Hematopoietic multipotent progenitor cell treated with erythropoietin and hydrocortisone succinate and interleukin-3 and kit ligand, for 8 days (in vitro differentiated cells): ENCODE results near the gene TPSAB1.

Source experiments
- DNase-seq: peaks from one replicate; pipeline ENCODE4 v3.0.0-alpha.2; 2015

Gene TPSAB1

DNA sequence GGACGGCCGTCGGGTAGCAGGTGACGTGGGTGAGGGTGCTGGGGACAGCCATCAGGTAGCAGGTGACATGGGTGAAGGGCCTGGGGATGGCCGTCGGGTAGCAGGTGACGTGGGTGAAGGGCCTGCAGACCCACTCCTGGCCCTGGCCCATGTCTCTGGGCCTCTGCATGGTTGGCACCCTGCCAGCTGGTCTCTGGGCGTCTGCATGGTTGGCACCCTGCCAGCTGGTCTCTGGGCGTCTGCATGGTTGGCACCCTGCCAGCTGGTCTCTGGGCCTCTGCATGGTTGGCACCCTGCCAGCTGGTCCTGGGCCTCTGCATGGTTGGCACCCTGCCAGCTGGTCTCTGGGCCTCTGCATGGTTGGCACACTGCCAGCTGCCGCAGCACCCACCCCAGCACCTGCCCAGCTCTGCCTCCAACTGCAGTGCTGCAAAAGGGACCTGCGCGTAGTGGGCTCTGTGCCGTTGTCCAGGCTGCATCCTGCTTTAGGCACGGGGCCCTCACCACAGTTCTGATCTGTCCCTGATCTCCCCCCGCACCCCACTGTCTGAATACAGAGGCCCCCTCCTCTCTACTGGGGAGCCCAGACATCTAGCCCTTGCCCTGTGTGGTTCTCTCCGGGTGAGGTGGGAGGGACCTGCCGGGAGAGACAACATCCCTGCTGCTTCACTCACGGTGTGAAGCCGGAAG, 31.4 kb downstream of the TPSAB1 start:
- DNase-seq = peak; percentile 62

DNA sequence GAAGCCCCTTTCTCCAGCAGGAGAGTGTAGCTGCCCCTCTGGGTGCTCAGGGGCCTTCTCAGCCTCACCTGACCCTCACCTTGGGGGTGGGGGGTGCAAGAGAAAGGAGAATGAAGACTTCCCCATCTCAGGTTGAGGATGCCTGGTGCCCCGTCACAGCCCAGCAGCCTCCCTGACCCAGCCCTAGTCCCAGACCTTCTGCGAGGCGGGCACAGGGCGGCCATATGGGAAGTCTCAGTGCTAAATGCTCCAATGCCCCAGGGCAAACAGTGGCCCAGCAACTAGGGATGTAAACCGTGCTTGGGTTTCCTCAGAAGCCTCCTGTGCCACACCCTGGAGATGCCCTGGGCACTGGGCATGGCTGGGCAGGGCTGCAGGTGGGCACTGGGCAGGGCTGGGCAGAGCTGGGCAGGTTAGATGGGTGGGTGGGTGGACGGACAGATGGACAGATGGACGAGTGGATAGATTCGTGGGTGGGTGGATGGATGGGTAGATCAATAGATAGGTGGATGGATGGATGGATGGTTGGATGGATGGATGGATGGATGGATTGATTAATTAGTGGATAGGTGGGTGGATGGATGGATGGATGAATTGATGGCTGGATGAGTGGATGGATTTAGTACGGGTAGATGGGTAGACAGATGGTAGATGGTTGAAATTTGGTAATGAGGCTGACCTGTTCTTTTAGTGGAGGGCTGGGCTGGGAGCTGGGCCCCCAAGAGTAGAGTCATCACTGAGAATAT, 32.1 kb downstream of the TPSAB1 start:
- DNase-seq = no peak

- DNase-seq = no peak
Observed at GRCh38 chr16:1273816-1274215, 33.3 kb downstream of the TPSAB1 start.

GRCh38 chr16:1274767-1275166, 34.3 kb downstream of the TPSAB1 start:
- no peak for DNase-seq

DNA sequence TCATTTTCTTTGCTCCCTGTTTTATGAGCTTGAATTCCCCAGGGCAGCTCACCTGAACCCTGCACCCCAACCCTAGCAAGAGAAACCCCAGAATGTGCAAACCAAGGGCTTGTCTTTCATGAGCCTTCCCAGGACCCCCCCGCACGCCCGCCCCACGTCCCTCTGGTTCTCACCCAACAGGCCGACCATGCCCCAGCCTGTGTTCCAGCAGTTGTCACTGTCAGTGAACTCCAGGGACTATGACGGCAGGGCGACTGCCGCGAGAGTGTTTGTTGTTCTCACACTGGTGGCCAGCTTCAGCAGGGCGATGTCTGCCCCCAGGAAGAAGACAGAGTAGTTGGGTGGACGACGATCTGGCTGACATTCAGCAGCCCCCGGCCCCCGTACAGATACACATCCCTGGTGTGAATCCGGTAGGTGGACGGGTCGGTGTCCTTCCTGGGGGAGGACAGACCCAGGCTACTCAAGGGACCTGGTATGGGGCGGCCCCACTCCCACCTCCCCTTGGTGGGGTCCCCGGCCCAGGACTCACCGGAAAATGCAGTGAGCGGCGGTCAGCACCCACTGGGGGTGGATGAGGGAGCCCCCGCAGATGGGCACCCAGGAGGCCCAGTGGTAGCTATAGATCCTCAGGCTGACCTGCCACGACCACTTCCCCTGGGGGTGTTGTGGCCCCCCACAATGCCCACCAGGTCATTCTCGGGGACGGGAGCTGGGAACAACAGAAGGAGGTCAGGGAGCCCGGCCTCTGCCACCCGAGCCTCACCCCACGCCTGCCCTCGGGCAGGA, 35.5 kb downstream of the TPSAB1 start:
- no peak for DNase-seq

DNA sequence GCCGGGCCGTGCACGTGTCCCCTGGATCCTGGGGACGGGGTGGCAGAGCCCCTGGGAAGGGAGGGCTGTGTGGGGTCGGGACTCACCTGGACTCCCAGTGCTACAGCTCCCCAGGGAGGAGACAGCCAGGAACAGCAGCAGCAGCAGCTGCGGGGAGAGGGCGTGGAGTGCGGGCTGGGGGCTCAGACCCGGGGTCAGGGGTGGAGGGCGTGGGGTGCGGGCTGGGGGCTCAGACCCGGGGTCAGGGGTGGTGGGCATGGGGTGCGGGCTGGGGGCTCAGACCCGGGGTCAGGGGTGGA, 36.0 kb downstream of the TPSAB1 start:
- no peak for DNase-seq

- DNase-seq = no peak
Observed at GRCh38 chr16:1277151-1277598, 36.7 kb downstream of the TPSAB1 start.

DNA sequence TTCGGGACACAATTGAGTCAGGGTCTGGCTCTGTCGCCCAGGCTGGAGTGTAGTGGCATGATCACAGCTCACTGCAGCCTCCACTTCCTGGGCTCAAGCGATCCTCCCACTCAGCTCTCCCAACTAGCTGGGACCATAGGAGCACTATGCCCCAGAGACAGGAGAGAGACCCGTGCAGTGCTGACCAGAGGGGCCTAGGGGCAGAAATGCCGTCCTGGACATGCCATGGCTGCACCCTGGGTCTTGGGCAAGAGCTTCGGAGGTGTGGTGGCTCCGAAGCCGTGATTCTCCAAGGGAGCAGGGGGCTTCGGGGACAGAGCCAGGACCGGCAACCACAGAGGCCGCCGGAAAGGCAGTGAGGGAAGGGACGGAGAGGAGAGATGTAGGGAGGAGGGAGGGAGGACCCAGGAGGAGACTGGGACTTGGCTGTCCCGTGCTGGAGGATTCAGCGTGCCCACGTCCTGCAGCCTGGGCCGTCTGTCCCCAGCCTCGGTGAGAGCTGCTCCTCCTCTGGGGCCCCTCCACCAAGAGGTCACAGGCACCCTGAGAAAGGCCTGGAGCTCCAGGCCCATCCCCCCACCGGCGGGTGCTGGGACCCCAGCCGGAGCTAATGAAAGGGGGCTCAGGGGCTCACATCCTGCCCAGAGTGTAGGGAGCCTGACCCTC, 37.2 kb downstream of the TPSAB1 start:
- DNase-seq = no peak

GRCh38 chr16:1278477-1278876, 38.0 kb downstream of the TPSAB1 start:
- DNase-seq = no peak

DNA sequence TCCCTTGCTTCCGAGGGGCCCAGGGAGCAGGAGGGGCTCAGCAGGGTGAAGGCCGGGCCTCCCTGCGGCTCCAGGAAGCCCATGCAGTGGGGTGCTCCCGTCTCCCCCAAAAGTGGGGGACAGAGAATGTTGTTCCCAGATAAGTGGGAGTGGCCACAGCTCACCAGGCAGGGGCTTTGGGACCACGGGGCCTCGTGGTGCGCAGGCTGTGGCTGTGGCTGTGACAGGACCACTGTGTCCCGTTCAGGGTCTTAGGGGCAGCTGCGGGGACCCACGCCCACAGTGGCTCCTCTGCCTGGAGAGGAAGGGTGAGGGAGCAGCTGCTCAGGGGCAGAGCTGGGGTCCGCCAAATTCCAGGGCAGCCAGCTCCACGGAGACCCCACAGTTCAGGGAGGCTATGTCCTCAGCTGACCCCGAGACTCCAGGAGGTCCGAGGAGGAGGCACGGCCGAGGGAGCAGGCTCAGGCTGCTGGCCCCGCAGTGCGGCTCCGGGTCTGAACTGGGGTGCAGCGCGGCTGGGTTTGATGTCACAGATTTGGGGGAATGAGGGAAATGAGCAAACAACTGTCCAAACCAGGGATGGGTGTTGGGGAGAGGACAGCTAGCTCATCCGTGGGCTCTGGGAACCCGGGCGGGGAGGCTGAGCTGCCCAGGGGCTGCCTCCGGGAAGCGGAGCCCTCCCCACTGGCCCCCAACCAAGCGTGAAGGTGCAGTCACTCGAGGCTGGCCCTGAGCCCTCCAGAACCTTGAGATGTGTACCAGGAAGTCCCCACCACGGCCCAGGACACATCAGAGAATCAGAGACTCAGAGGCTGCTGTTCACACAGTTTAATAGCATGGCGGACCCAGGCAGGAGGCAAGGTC, 38.8 kb downstream of the TPSAB1 start:
- DNase-seq = no peak

- DNase-seq = no peak
Observed at GRCh38 chr16:1279945-1280589, 39.6 kb downstream of the TPSAB1 start.

GRCh38 chr16:1280783-1281182, 40.3 kb downstream of the TPSAB1 start:
- DNase-seq = no peak

DNA sequence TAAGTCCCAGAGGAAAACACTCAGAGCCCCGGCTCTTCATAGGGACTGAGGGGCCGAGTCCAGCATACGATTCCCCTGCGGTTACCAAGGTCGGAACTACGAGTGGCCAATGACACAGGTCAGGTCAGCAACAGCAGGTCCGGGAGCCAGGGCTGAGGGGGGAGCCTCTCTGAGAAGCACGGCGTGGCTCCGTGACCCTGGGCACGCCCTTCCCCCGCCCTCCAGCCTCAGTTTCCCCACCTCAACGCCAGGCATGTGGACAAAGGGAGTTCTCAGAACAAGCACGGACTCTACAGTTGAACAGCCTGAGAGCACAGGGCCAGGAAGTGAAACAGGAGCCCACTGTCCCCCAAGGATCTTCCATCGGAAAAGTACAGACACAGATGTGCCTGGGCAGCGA, 41.0 kb downstream of the TPSAB1 start:
- no peak for DNase-seq

DNA sequence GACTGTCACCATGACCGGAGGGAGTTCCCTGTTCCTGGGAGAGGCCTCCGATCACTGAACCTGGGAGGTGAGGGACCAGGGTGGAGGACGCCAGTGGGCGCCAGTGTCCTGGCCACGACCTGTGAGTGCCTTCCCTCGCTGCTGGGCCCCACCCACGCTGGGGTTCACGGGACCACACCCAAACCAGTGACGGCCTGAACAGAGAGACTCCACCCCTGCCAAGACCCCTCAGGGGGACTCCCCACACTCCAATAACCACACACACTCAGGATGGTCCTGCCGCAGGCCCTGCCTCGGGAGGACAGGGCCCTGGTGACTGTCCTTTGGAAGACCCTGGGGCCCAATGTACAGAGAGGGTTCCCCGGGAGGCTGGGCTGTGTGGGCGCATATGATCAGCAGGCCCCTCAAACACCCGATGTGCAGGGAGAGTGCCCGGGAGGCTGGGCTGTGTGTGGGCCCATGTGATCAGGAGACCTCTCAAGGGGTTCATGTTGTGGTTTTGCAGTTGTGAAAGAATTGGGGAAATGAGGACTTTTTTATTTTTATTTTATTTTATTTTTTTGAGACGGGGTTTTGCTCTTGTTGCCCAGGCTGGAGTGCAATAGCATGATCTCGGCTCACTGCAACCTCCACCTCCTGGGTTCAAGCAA, 41.9 kb downstream of the TPSAB1 start:
- no peak for DNase-seq

DNA sequence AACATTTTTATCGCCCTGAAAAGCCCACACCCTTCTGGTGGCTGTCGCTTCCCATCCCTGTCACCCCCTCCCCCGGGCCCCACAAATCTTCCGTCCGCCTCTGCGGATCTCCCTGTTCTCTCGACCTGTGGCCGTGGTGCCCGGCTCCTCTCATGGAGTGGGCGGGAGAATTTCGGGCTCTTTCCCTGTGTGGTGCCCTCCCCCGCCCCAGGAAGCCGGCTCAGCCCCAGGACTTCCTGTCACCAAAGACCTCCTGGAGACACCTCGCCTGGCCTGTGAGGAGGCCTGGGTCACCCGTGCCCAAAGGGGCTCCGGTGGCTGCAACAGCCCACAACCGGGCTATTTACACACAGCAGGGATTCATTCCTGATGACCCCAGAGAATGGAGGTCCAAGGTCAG, 42.8 kb downstream of the TPSAB1 start:
- DNase-seq = no peak

GRCh38 chr16:1283996-1284616, 43.6 kb downstream of the TPSAB1 start:
- DNase-seq = no peak

GRCh38 chr16:1285669-1286512, 45.4 kb downstream of the TPSAB1 start:
- no peak for DNase-seq

DNA sequence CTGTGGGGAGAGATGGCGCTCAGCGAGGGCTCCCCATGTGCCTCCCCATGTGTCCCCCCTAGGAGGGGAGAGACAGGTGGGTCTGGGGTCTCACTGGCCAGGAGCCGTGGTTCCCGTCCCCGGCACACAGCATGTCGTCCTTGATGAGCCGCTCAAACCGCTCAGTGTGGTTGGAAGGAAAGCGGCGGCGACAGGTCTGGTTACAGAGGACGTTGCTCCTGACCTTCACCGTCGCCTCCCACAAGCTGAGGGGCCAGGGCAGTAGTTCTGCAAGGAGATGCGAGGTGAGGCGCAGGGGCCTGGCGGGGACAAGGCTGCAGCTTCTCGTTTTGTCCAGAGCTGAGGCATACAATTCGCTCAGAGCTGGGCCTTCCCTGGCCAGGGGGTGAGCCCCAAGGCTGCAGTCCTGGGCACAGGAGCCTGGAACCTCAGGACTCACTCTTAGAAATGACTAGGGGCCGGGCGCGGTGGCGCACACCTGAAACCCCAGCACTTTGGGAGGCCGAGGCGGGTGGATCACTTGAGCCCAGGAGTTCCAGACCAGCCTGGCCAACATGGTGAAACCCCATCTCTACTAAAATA, 46.1 kb downstream of the TPSAB1 start:
- DNase-seq = no peak

GRCh38 chr16:1287982-1288670, 47.6 kb downstream of the TPSAB1 start:
- no peak for DNase-seq
